Cardiac fibroblast (primary cell): ENCODE data around the gene USP22.
"Not testable (repeated sequence)": the region's sequence is repeated elsewhere in the genome, so short reads cannot be mapped to it uniquely, and the experiment has no call there.

Experiments
- DNase-seq, 2 donors: peaks; one replicate each; pipeline versions ENCODE4 v3.0.0 to v3.0.0-alpha.2; 2010; ENCODE audit warnings: low read depth in 2 of 2
- H3K4me3 ChIP-seq, 2 donors: replicated peaks in 1 of 2; 1 replicate in 1 of 2; 2 replicates in 1 of 2; pipeline ENCODE4 v1.5.1; 2011; ENCODE audit warnings: low read depth in 2 of 2, low read length in 2 of 2, mild to moderate bottlenecking in 2 of 2, moderate library complexity in 1 of 2
- TF ChIP-seq, protein P1 (sequence below): IDR thresholded peaks from one replicate; pipeline ENCODE4 v1.5.1; 2011; ENCODE audit warnings: low read depth, mild to moderate bottlenecking, low read length, inconsistent platforms

The USP22 gene

DNA sequence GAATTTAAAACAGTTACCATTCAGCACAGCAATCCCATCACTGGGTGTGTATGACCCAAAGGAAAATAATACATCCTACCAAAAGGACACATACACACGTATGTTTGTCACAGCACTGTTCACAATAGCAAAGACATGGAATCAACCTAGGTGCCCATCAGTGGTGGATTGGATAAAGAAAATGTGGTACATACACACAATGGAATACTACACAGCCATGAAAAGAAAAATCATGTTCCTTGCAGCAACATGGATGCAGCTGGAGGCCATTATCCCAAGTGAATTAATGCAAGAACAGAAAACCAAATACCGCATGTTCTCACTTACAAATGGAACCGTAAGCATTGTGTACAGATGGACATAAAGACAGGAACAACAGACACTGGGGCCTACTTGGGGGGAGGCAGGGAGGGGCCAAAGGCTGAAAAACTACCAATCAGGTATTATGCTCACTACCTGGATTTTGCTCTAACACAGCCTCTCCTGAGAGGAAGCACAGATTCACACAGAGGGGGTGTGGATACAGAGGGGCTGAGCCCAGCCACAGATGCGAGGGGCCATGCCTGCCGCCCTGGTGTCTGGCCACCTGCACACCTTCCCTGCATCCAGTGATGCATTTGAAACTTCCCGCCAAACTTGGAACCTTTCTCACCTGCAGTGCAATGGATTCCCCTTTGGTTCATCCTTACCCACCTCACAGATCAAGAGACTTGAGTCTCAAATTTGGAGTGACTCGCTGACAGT lies 55.9 kb downstream of the USP22 start:
- TF ChIP-seq, protein P1, sequence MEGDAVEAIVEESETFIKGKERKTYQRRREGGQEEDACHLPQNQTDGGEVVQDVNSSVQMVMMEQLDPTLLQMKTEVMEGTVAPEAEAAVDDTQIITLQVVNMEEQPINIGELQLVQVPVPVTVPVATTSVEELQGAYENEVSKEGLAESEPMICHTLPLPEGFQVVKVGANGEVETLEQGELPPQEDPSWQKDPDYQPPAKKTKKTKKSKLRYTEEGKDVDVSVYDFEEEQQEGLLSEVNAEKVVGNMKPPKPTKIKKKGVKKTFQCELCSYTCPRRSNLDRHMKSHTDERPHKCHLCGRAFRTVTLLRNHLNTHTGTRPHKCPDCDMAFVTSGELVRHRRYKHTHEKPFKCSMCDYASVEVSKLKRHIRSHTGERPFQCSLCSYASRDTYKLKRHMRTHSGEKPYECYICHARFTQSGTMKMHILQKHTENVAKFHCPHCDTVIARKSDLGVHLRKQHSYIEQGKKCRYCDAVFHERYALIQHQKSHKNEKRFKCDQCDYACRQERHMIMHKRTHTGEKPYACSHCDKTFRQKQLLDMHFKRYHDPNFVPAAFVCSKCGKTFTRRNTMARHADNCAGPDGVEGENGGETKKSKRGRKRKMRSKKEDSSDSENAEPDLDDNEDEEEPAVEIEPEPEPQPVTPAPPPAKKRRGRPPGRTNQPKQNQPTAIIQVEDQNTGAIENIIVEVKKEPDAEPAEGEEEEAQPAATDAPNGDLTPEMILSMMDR = no peak
- DNase-seq = no peak
- H3K4me3 ChIP-seq = no peak overlapping the region

DNA sequence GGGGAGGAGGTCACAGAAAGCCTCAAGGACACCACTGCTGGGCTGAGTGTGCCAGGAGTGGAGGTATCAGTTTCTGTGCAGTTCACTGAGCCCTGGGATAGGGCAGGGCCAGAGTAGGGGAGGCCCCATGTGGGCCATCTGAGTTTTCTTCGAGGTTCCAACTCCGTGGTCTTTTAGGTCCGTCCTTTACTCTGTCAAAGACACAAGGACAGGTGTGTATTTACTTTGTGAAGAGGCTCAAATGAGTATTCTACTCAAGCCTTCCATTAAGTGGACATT lies 59.5 kb downstream of the USP22 start:
- no peak overlapping the region for H3K4me3 ChIP-seq
- DNase-seq = no peak
- TF ChIP-seq, protein P1 = no peak

DNA sequence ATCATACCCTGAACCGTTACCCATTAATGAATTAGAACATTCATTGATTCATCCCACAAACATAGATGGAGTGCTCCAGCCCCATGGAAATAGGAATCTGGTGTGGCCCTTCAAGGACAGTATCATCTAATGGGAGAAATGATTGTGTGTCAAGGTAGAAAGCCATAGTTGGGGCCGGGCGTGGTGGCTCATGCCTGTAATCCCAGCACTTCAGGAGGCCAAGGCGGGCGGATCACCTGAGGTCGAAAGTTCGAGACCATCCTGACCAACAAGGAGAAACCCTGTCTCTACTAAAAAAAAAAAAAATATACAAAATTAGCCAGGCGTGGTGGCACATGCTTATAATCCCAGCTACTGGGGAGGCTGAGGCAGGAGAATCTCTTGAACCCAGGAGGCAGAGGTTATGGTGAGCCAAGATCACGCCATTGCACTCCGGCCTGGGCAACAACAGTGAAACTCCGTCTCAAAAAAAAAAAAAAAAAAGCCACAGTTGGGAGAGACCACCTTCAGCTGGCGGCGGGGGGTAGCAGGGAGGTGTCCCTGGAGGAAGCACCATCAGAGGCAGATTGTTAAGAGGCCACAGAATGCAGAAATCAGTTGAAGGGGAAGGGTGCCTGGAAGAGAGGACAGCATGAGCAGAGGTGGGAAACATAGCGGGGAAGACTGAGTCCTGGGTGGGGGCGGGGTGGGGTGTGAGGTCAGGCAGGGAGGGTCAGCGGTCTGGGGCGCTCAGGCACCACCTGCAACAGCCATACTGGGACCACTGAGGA lies 60.0 kb downstream of the USP22 start:
- no peak for DNase-seq
- no peak overlapping the region for H3K4me3 ChIP-seq
- TF ChIP-seq, protein P1 = no peak

DNA sequence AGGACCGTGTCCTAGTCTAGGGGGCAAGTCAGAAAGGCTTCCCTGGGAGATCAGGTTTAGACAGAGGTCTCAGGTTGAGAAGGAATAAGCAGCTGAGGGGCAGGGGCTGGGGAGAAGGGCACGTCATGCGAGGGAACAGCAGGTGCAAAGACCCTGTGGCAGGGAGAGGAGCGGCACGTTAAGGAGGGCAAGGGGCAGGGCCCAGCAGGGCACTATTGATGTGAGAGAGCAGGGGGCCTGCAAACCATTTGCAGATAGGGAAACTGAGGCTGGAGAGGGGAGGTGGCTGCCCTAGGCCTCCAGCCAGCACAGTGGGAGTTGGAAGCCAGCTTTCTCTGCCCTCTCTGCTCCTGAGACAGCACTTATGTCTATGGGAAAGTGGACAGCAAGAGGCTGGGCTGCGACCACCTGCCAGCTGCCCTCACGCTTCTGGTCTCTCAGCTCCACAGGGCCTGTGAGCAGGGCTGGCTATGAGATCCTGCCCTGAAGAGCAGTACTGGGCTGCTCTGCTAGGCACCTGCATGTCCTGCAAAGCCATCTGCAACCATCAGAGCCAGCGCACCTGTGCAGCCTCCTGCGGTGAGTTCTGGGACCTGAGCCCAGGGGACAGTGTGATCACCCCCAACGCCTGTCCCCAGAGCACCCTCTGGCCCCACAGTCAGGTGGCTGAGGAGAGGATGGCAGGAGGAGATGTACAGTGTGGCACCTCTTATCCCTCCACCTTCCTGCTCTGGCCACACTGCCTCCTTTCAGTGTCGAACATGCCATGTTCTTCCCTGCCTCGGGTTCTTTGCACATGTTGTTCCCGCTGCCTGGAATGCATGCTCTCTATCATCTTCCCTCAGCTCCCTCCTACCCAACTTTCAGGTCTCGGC lies 61.5 kb downstream of the USP22 start:
- TF ChIP-seq, protein P1 = no peak
- no peak for DNase-seq
- H3K4me3 ChIP-seq = no peak overlapping the region

DNA sequence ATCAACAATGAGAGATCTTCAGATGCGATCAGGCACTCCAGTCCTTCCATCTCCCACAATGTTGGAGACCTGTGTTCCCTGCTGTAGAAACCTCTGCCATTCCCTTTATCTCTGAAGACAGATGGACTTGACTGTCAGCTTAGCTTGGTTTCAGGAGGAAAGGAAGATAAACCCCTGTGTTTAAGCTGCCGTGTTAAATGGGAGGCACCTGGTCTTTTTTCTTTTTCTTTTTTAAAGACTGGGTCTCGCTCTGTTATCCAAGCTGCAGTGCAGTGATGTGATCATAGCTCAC lies 63.1 kb downstream of the USP22 start:
- DNase-seq = no peak
- no peak overlapping the region for H3K4me3 ChIP-seq
- TF ChIP-seq, protein P1 = no peak

DNA sequence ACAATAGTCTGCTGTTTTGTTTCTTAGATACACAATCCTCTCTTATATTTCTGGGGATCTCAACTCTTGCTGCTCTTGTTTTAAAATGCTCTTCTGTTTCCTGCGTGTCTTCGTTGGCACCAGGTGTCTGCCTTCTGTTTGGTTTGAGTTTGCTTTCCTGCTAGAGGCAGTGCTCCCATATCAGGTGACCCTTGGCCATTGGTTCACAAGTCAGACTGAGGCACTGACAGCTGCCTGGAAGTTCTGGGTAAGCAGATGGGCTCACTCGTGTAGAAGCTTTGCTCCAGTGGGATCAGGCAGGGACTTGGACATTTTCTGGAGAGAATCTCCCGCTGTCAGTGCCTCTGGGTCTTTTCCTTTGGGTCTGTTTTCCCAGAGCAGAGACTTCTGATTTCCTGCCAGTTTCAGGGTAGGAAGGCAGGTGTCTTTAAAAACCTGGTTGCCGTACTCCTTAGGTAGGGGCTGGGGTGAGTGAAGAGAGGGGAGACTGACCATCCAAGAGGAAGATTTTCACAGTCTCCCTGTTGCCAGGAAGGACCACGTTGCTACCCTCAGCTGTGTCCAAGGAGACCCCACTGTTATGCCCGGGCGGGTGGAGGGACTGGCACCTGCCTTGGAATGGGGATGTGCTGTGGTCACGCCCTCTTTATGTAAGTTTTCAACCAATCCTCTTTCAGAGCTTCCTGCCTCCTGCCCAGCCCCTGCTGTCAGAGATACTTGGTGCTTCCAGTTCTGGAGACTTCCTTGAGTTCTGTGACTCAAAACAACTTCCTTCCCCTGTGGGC lies 63.6 kb downstream of the USP22 start:
- H3K4me3 ChIP-seq, DNase-seq: not testable (repeated sequence)

DNA sequence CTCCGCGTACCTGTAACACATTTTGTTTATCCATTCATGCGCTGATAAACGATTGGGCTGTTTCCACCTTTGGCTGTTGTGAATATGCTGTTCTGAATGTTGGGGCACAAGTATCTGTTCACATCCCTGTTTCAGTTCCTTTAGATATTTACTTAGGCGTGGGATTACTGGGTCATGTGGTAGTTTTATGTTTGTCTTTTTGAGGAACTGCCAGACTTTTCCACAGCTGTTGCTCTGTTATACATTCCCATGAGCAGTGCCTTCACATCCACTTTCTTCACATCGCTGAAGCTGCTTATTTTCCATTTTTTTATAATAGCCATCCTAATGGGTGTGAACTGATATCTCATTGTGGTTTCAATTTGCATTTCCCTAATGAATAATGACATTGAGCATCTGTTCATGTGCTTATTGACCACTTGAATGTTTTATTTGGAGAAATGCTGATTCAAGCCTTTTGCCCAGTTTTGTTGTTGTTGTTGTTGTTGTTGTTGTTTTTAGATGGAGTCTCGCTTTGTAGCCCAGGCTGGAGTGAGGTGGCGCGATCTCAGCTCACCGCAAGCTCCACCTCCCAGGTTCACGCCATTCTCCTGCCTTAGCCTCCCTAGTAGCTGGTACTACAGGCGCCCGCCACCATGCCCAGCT lies 65.1 kb downstream of the USP22 start:
- DNase-seq, H3K4me3 ChIP-seq: not testable (repeated sequence)
